H1 (cell line): ENCODE results near the gene CMYA5. TPM values are rescaled to one million over a fixed set of nuclear protein-coding genes. Genes with fewer than 3 reads are reported as not detected.

Experiments
- CHD7 ChIP-seq: fragments of 300-600 bp; sonication (generic); IDR thresholded peaks from 2 replicates; pipeline ENCODE4 v1.7.1; 2012; ENCODE audit warnings: low read length, moderate library complexity, mild to moderate bottlenecking, inconsistent platforms; ENCODE audit not compliant: insufficient replicate concordance
- SUZ12 ChIP-seq: fragments of 200-600 bp; sonication (generic); IDR thresholded peaks from 2 replicates; pipeline ENCODE4 v1.6.1; 2012; ENCODE audit warnings: mild to moderate bottlenecking, inconsistent platforms, low read length, moderate library complexity, mixed read lengths
- polyA plus RNA-seq, 7 experiments: library from polyadenylated mRNA; depleted of rRNA in 3 of 7; stranded (reverse) in 5 of 7; unstranded in 2 of 7; fragments of >200 nt in 5 of 7; fragments of 200-250 nt in 2 of 7; gene quantifications; 1 replicate in 5 of 7; 2 replicates in 1 of 7; 4 replicates in 1 of 7; pipeline versions ENCODE4 v1.2.1 to v1.2.3, GENCODE V29; 2011 to 2013; ENCODE audit warnings: missing spikeins in 2 of 7, mixed read lengths in 2 of 7
- total RNA-seq: library from RNA; stranded (reverse); fragmentation: NEBNext Ultra II Directional; extraction: Animal tissue kit (Norgen Biotek cat#: 25700); gene quantifications from 2 replicates; pipeline ENCODE4 v1.2.1, GENCODE V29; 2021

CMYA5 gene
- total and polyA plus RNA-seq, 2 of the 8 experiments (the other 6 are each of a cell fraction or from before 2014, with no cell fraction given), result 0.88 to 0.95 TPM

- TF ChIP-seq CHD7 (no peak), SUZ12 (no peak)
- TF ChIP-seq, all 59 proteins: peak for 0
Measured at GRCh38 chr5:79697222-79698170, 7.9 kb downstream of the CMYA5 start (continued).
